NCI-H1092 (cell line): ENCODE data around the gene DNAJC6.
A peak's percentile ranks its signal among the peaks of the same experiment; 100 is the strongest.

Experiments used
- DNase-seq: peaks from one replicate; lab custom pipeline; 2025; lab: John Stamatoyannopoulos, UW

DNAJC6 gene

GRCh38 chr1:65401612-65402011 is 92.3 kb downstream of the DNAJC6 start:
- DNase-seq = no peak

- DNase-seq = no peak
These were observed 95.6 kb downstream of the DNAJC6 start for GRCh38 chr1:65404941-65405340.

GRCh38 chr1:65407877-65408276 is 98.5 kb downstream of the DNAJC6 start:
- no peak for DNase-seq

- no peak for DNase-seq
These were observed 100.0 kb downstream of the DNAJC6 start for GRCh38 chr1:65409314-65409713.

- DNase-seq = no peak
These were observed 100.5 kb downstream of the DNAJC6 start for GRCh38 chr1:65409816-65410326.

GRCh38 chr1:65412256-65412983 is 103.1 kb downstream of the DNAJC6 start:
- no peak for DNase-seq

- DNase-seq = no peak
These were observed 103.6 kb downstream of the DNAJC6 start for GRCh38 chr1:65412984-65413375.

GRCh38 chr1:65414538-65414937 is 105.2 kb downstream of the DNAJC6 start:
- no peak for DNase-seq

- DNase-seq = no peak
These were observed 107.4 kb downstream of the DNAJC6 start for GRCh38 chr1:65416767-65417166.

GRCh38 chr1:65417729-65418128 is 108.4 kb downstream of the DNAJC6 start:
- no peak for DNase-seq

- no peak for DNase-seq
These were observed 109.3 kb downstream of the DNAJC6 start for GRCh38 chr1:65418522-65419185.

- DNase-seq = peak; percentile 91
These were observed 110.6 kb downstream of the DNAJC6 start for GRCh38 chr1:65419681-65420589.

- peak; percentile 91 for DNase-seq
These were observed 111.4 kb downstream of the DNAJC6 start, which contains the start of the genes LEPR and LEPROT for GRCh38 chr1:65420590-65421350. TSS of gene LEPR (plus strand) at chr1:65420668. CDS start at chr1:65565566, 144,898 bp downstream. TSS of gene LEPROT (plus strand) at chr1:65420668. CDS start at chr1:65420725, 57 bp downstream.

GRCh38 chr1:65421351-65422025 is 112.1 kb downstream of the DNAJC6 start:
- no peak for DNase-seq

- no peak for DNase-seq
These were observed 113.2 kb downstream of the DNAJC6 start for GRCh38 chr1:65422241-65423203.

- DNase-seq = no peak
These were observed 114.7 kb downstream of the DNAJC6 start for GRCh38 chr1:65423884-65424572.

- DNase-seq = no peak
These were observed 115.2 kb downstream of the DNAJC6 start for GRCh38 chr1:65424573-65424889.

- DNase-seq = no peak
These were observed 115.7 kb downstream of the DNAJC6 start for GRCh38 chr1:65425006-65425405.

GRCh38 chr1:65425697-65426096 is 116.4 kb downstream of the DNAJC6 start:
- no peak for DNase-seq
